Neuronal stem cell (in vitro differentiated cells): ENCODE data around the gene NPTN.

Experiments used
- DNase-seq: peaks from one replicate; pipeline ENCODE4 v3.0.0-alpha.2; 2013; ENCODE audit warnings: low spot score
- H2AFZ ChIP-seq: one replicate; pipeline ENCODE4 v1.6.1; 2013; ENCODE audit warnings: mild to moderate bottlenecking, low read length, inconsistent platforms
- H2AK5ac ChIP-seq: 2 replicates; pipeline ENCODE4 v1.6.1; 2013; ENCODE audit warnings: low read depth, mild to moderate bottlenecking, inconsistent platforms, low read length, moderate library complexity, mixed read lengths
- H2BK120ac ChIP-seq: 2 replicates; pipeline ENCODE4 v1.6.1; 2013; ENCODE audit warnings: low read depth, mild to moderate bottlenecking, inconsistent platforms, low read length, moderate library complexity, mixed read lengths
- H2BK12ac ChIP-seq: one replicate; pipeline ENCODE4 v1.6.1; 2013; ENCODE audit warnings: low read length, inconsistent platforms
- H2BK15ac ChIP-seq: 2 replicates; pipeline ENCODE4 v1.6.1; 2013; ENCODE audit warnings: mild to moderate bottlenecking, low read length, inconsistent platforms, mixed read lengths
- H2BK5ac ChIP-seq: one replicate; pipeline ENCODE4 v1.6.1; 2013; ENCODE audit warnings: inconsistent platforms, mild to moderate bottlenecking, low read length, moderate library complexity
- H3K14ac ChIP-seq: one replicate; pipeline ENCODE4 v1.6.1; 2013; ENCODE audit warnings: low read length, inconsistent platforms
- H3K18ac ChIP-seq: 2 replicates; pipeline ENCODE4 v1.6.1; 2013; ENCODE audit warnings: low read length, inconsistent platforms
- H3K23ac ChIP-seq: 2 replicates; pipeline ENCODE4 v1.6.1; 2013; ENCODE audit warnings: low read depth, mild to moderate bottlenecking, mixed read lengths, low read length, inconsistent platforms; ENCODE audit not compliant: poor library complexity
- H3K27ac ChIP-seq: replicated peaks from 3 replicates; pipeline ENCODE4 v1.5.1; 2013; ENCODE audit warnings: low read length, inconsistent platforms
- H3K27me3 ChIP-seq, 3 experiments: 2 replicates each; pipeline ENCODE4 v1.6.1; 2013; ENCODE audit warnings: low read length in 3 of 3, mild to moderate bottlenecking in 2 of 3, inconsistent platforms in 1 of 3, low read depth in 1 of 3, mixed read lengths in 1 of 3, moderate library complexity in 1 of 3; ENCODE audit not compliant: control insufficient read depth in 3 of 3, insufficient read depth in 3 of 3
- H3K36me3 ChIP-seq, 2 donors: replicated peaks in 1 of 2; 2 replicates each; pipeline ENCODE4 v1.6.1; 2013; ENCODE audit warnings: low read length in 2 of 2; ENCODE audit not compliant: control insufficient read depth in 2 of 2, insufficient read depth in 2 of 2
- H3K4ac ChIP-seq: 2 replicates; pipeline ENCODE4 v1.6.1; 2013; ENCODE audit warnings: inconsistent platforms, mild to moderate bottlenecking, low read length, moderate library complexity
- H3K4me1 ChIP-seq, 2 donors: 1 replicate in 1 of 2; 2 replicates in 1 of 2; pipeline ENCODE4 v1.6.1; 2013; ENCODE audit warnings: low read length in 2 of 2, low read depth in 1 of 2; ENCODE audit not compliant: control insufficient read depth in 2 of 2, insufficient read depth in 1 of 2
- H3K4me2 ChIP-seq: one replicate; pipeline ENCODE4 v1.6.1; 2013; ENCODE audit warnings: mild to moderate bottlenecking, low read length, inconsistent platforms; ENCODE audit not compliant: insufficient read depth, poor library complexity, severe bottlenecking
- H3K4me3 ChIP-seq, 2 donors: 2 replicates each; pipeline ENCODE4 v1.5.1; 2013; ENCODE audit warnings: low read length in 2 of 2, mild to moderate bottlenecking in 2 of 2, inconsistent platforms in 1 of 2, moderate library complexity in 1 of 2
- H3K79me1 ChIP-seq: one replicate; pipeline ENCODE4 v1.6.1; 2013; ENCODE audit warnings: low read depth, mild to moderate bottlenecking, inconsistent platforms, low read length, moderate library complexity
- H3K9ac ChIP-seq: one replicate; pipeline ENCODE4 v1.6.1; 2013; ENCODE audit warnings: mild to moderate bottlenecking, low read depth, low read length, inconsistent platforms; ENCODE audit not compliant: poor library complexity
- H3K9me3 ChIP-seq, 2 donors: replicated peaks in 1 of 2; 2 replicates each; pipeline versions ENCODE3 to v1.6.1; 2013; ENCODE audit warnings: low read length in 2 of 2, mild to moderate bottlenecking in 2 of 2, inconsistent platforms in 1 of 2, low read depth in 1 of 2, mixed read lengths in 1 of 2, moderate library complexity in 1 of 2; ENCODE audit not compliant: control insufficient read depth in 2 of 2, insufficient read depth in 1 of 2
- H4K8ac ChIP-seq: one replicate; pipeline ENCODE4 v1.6.1; 2013; ENCODE audit warnings: low read depth, mild to moderate bottlenecking, inconsistent platforms, low read length, moderate library complexity
- H4K91ac ChIP-seq: one replicate; pipeline ENCODE4 v1.6.1; 2013; ENCODE audit warnings: low read length, low read depth, mild to moderate bottlenecking, inconsistent platforms; ENCODE audit not compliant: poor library complexity
- WGBS, 2 donors: extraction: QIAGEN DNeasy Blood & Tissue Kit; methylation state at CpG; one replicate each; pipeline ENCODE4 v1.1.7; 2013; ENCODE audit warnings: missing lambda C conversion rate in 2 of 2, mixed read lengths in 1 of 2; ENCODE audit not compliant: insufficient read length in 2 of 2, insufficient replicate concordance in 1 of 2; ENCODE audit errors: extremely low coverage in 2 of 2; 5-methylcytosine and 5-hydroxymethylcytosine counted together

NPTN gene

GRCh38 chr15:73539212-73540128 is 93.7 kb downstream of the NPTN start:
- no peak overlapping the region for H2AK5ac ChIP-seq
- no CpG with 5 or more reads among the region's 9 CpGs for WGBS, 2 donors
- H4K8ac ChIP-seq = no peak overlapping the region

GRCh38 chr15:73538563-73539211 is 94.5 kb downstream of the NPTN start:
- H3K27ac ChIP-seq = no peak overlapping the region
- H2BK12ac ChIP-seq = no peak overlapping the region
- no peak overlapping the region for H2BK5ac ChIP-seq
- H3K9me3 ChIP-seq = no peaks in the 10 kb centered on the region
- H3K4me2 ChIP-seq = no peak overlapping the region
- no peak overlapping the region for H3K14ac ChIP-seq
- H4K8ac ChIP-seq = no peak overlapping the region
- WGBS, 2 donors = no CpG with 5 or more reads among the region's 10 CpGs
- no peak overlapping the region for H2BK120ac ChIP-seq
- H4K91ac ChIP-seq = no peak overlapping the region
- DNase-seq = no peak
- H3K18ac ChIP-seq = no peak overlapping the region
- H3K27me3 ChIP-seq = no peaks in the 10 kb centered on the region
- H3K9ac ChIP-seq = no peak overlapping the region
- H3K4me3 ChIP-seq = no peak overlapping the region
- H2AK5ac ChIP-seq = no peak overlapping the region
- H2BK15ac ChIP-seq = no peak overlapping the region
- no peaks in the 10 kb centered on the region for H3K79me1 ChIP-seq
- H2AFZ ChIP-seq = no peak overlapping the region
- no peaks in the 10 kb centered on the region for H3K4me1 ChIP-seq
- H3K36me3 ChIP-seq = no peaks in the 10 kb centered on the region
- H3K23ac ChIP-seq = no peak overlapping the region
- H3K4ac ChIP-seq = no peak overlapping the region

More at GRCh38 chr15:73539212-73540128, 93.7 kb downstream of the NPTN start:
- no peak overlapping the region for H2BK120ac ChIP-seq
- H2BK5ac ChIP-seq = no peak overlapping the region
- H3K9ac ChIP-seq = no peak overlapping the region
- no peak overlapping the region for H3K23ac ChIP-seq
- no peak overlapping the region for H2AFZ ChIP-seq
- no peak overlapping the region for H3K4me3 ChIP-seq
- no peaks in the 10 kb centered on the region for H3K27me3 ChIP-seq
- no peak overlapping the region for H2BK12ac ChIP-seq
- no peak overlapping the region for H3K4me2 ChIP-seq
- H3K9me3 ChIP-seq = no peaks in the 10 kb centered on the region
- no peak overlapping the region for H3K14ac ChIP-seq
- H2BK15ac ChIP-seq = no peak overlapping the region
- no peak overlapping the region for H4K91ac ChIP-seq
- H3K36me3 ChIP-seq = no peaks in the 10 kb centered on the region
- H3K79me1 ChIP-seq = no peaks in the 10 kb centered on the region
- H3K4ac ChIP-seq = no peak overlapping the region
- H3K27ac ChIP-seq = no peak overlapping the region
- no peak for DNase-seq
- no peak overlapping the region for H3K18ac ChIP-seq
- no peaks in the 10 kb centered on the region for H3K4me1 ChIP-seq

GRCh38 chr15:73538123-73538522 is 95.1 kb downstream of the NPTN start:
- no peak overlapping the region for H2BK12ac ChIP-seq
- H3K23ac ChIP-seq = no peak overlapping the region
- H3K4me3 ChIP-seq = no peak overlapping the region
- WGBS, 2 donors = no CpG with 5 or more reads among the region's 2 CpGs
- H3K79me1 ChIP-seq = no peaks in the 10 kb centered on the region
- H2BK15ac ChIP-seq = no peak overlapping the region
- no peak overlapping the region for H2BK120ac ChIP-seq
- no peak overlapping the region for H4K91ac ChIP-seq
- H3K4ac ChIP-seq = no peak overlapping the region
- H3K4me1 ChIP-seq = no peaks in the 10 kb centered on the region
- DNase-seq = no peak
- H3K36me3 ChIP-seq = no peaks in the 10 kb centered on the region
- no peak overlapping the region for H3K14ac ChIP-seq
- no peak overlapping the region for H4K8ac ChIP-seq
- no peak overlapping the region for H2AK5ac ChIP-seq
- H3K4me2 ChIP-seq = no peak overlapping the region
- H3K27me3 ChIP-seq = no peaks in the 10 kb centered on the region
- no peak overlapping the region for H3K9ac ChIP-seq
- H2BK5ac ChIP-seq = no peak overlapping the region
- H3K27ac ChIP-seq = no peak overlapping the region
- H2AFZ ChIP-seq = no peak overlapping the region
- H3K9me3 ChIP-seq = no peaks in the 10 kb centered on the region
- H3K18ac ChIP-seq = no peak overlapping the region

- WGBS, 2 donors = no CpG with 5 or more reads among the region's 3 CpGs
- Histone ChIP-seq H3K14ac (no peak overlapping the region), H3K27ac (no peak overlapping the region), H2BK15ac (no peak overlapping the region), H2AK5ac (no peak overlapping the region), H2BK12ac (no peak overlapping the region), H2AFZ (no peak overlapping the region), H3K36me3 (no peaks in the 10 kb centered on the region), H3K4ac (no peak overlapping the region), H3K9ac (no peak overlapping the region), H2BK5ac (no peak overlapping the region), H4K91ac (no peak overlapping the region), H4K8ac (no peak overlapping the region), H3K4me3 (no peak overlapping the region), H3K9me3 (no peaks in the 10 kb centered on the region), H3K23ac (no peak overlapping the region), H3K18ac (no peak overlapping the region), H3K27me3 (peaks cover 0 to 13% (median 0%) of the 10 kb centered on the region in 3 experiments), H2BK120ac (no peak overlapping the region), H3K4me2 (no peak overlapping the region), H3K79me1 (no peaks in the 10 kb centered on the region), H3K4me1 (no peaks in the 10 kb centered on the region)
- DNase-seq = no peak
Measured at GRCh38 chr15:73530649-73531048, 102.5 kb downstream of the NPTN start.
